Breast epithelium (tissue), 4 donors: Measurements from ENCODE around the gene MYO1F. TPM values are rescaled to one million over a fixed set of nuclear protein-coding genes. Genes with fewer than 3 reads are reported as not detected.

Source experiments
- DNase-seq, 2 donors: peaks; one replicate each; pipeline ENCODE4 v3.0.0-alpha.2; 2019; ENCODE audit warnings: low spot score in 2 of 2
- H3K27ac ChIP-seq, 2 donors: fragments of 200-600 bp; sonication (generic) in 1 of 2; one replicate each; pipeline ENCODE4 v1.5.1; 2016 to 2019; ENCODE audit warnings: mild to moderate bottlenecking in 1 of 2
- H3K27me3 ChIP-seq, 2 donors: fragments of 200-600 bp; sonication (generic) in 1 of 2; one replicate each; pipeline versions ENCODE4 v1.5.1 to v1.6.0; 2017 to 2019; ENCODE audit warnings: control low read depth in 1 of 2, mild to moderate bottlenecking in 1 of 2
- H3K36me3 ChIP-seq: fragments of 200-600 bp; one replicate; pipeline ENCODE4 v1.5.1; 2019
- H3K4me1 ChIP-seq, 2 donors: fragments of 200-600 bp; sonication (generic); one replicate each; pipeline ENCODE4 v1.5.1; 2016 to 2019; ENCODE audit warnings: control low read depth in 1 of 2
- H3K4me3 ChIP-seq, 3 donors: fragments of 200-600 bp; sonication (generic); 1 replicate in 2 of 3; 2 replicates in 1 of 3; pipeline ENCODE4 v1.5.1; 2016 to 2019; ENCODE audit warnings: mild to moderate bottlenecking in 3 of 3, moderate library complexity in 2 of 3
- H3K9me3 ChIP-seq, 2 donors: fragments of 200-600 bp; sonication (generic) in 1 of 2; one replicate each; pipeline ENCODE4 v1.5.1; 2016 to 2019; ENCODE audit warnings: control low read depth in 1 of 2
- CTCF ChIP-seq, 3 donors: fragments of 450-650 bp; IDR thresholded peaks; one replicate each; pipeline ENCODE4 v1.5.1; 2016 to 2017; ENCODE audit warnings: antibody characterized with exemption in 3 of 3, mild to moderate bottlenecking in 3 of 3, moderate library complexity in 3 of 3
- POLR2A ChIP-seq: fragments of 450-650 bp; IDR thresholded peaks from one replicate; pipeline ENCODE4 v1.6.1; 2016; ENCODE audit warnings: antibody characterized with exemption, mild to moderate bottlenecking, moderate library complexity
- POLR2AphosphoS5 ChIP-seq, 3 donors: sonication (generic); formaldehyde crosslinking; IDR thresholded peaks; one replicate each; pipeline ENCODE4 v1.6.1; 2017; ENCODE audit warnings: antibody characterized with exemption in 3 of 3
- intact Hi-C: fragments of 100-400 bp; cut with DNase I; formaldehyde crosslinking; loops from one replicate; pipeline ENCODE4 v1.15.1; 2023; ENCODE audit warnings: low total_unique reads
- total RNA-seq, 3 donors: library from RNA; depleted of rRNA; stranded (reverse); fragments of >200 nt; gene quantifications; one replicate each; pipeline ENCODE4 v1.1.0, GENCODE V29; 2016

MYO1F gene
- total RNA-seq, 3 donors from 2014 or later, result 8.5 to 31.0 (median 11.3) TPM

- Histone ChIP-seq H3K27ac (no peak overlapping the region), H3K36me3 (no peaks in the 10 kb centered on the region), H3K9me3 (no peaks in the 10 kb centered on the region), H3K4me3 (no peak overlapping the region), H3K27me3 (no peaks in the 10 kb centered on the region), H3K4me1 (no peaks in the 10 kb centered on the region)
- TF ChIP-seq CTCF (IDR thresholded peaks at IDR 0.05) (no peak), POLR2AphosphoS5 (IDR thresholded peaks at IDR 0.05) (no peak), POLR2A (no peak)
- DNase-seq, result no peak
- intact Hi-C loops, result no loop called here
Measured at GRCh38 chr19:8498295-8498694, 78.9 kb downstream of the MYO1F start.

GRCh38 chr19:8494158-8494557, 83.1 kb downstream of the MYO1F start:
- no peak overlapping the region for H3K4me3 ChIP-seq
- no peaks in the 10 kb centered on the region for H3K36me3 ChIP-seq
- TF ChIP-seq CTCF (IDR thresholded peaks at IDR 0.05) (no peak), POLR2A (no peak), POLR2AphosphoS5 (IDR thresholded peaks at IDR 0.05) (no peak)
- no peaks in the 10 kb centered on the region for H3K4me1 ChIP-seq
- no peaks in the 10 kb centered on the region for H3K27me3 ChIP-seq
- H3K9me3 ChIP-seq, result no peaks in the 10 kb centered on the region
- no peak for DNase-seq
- no peak overlapping the region for H3K27ac ChIP-seq
- intact Hi-C loops, result no loop called here

- no peak for TF ChIP-seq POLR2A
- TF ChIP-seq CTCF (IDR thresholded peaks at IDR 0.05), result no peak
- TF ChIP-seq POLR2AphosphoS5 (IDR thresholded peaks at IDR 0.05), result no peak
- Histone ChIP-seq H3K36me3 (no peaks in the 10 kb centered on the region), H3K4me1 (no peaks in the 10 kb centered on the region), H3K27me3 (no peaks in the 10 kb centered on the region), H3K9me3 (no peaks in the 10 kb centered on the region), H3K4me3 (no peak overlapping the region), H3K27ac (no peak overlapping the region)
- DNase-seq, result no peak
- intact Hi-C loops, result no loop called here
Measured at GRCh38 chr19:8491574-8491973, 85.7 kb downstream of the MYO1F start.

GRCh38 chr19:8490873-8491272, 86.4 kb downstream of the MYO1F start:
- Histone ChIP-seq H3K27ac (peak overlapping the region; percentile 63 to 71), H3K4me3 (no peak overlapping the region), H3K9me3 (no peaks in the 10 kb centered on the region), H3K27me3 (no peaks in the 10 kb centered on the region), H3K36me3 (no peaks in the 10 kb centered on the region), H3K4me1 (no peaks in the 10 kb centered on the region)
- intact Hi-C loops, result no loop called here
- no peak for TF ChIP-seq POLR2AphosphoS5 (IDR thresholded peaks at IDR 0.05)
- DNase-seq, result no peak

GRCh38 chr19:8490395-8490760, 86.9 kb downstream of the MYO1F start:
- intact Hi-C loops, result no loop called here
- DNase-seq, result no peak
- TF ChIP-seq CTCF (IDR thresholded peaks at IDR 0.05) (no peak), POLR2AphosphoS5 (IDR thresholded peaks at IDR 0.05) (no peak), POLR2A (no peak)
- peak overlapping the region; percentile 63 to 71 for H3K27ac ChIP-seq
- H3K4me3 ChIP-seq, result peak overlapping the region in 2 of 3 donors; percentile 18 to 39
- H3K9me3 ChIP-seq, result no peaks in the 10 kb centered on the region
- H3K27me3 ChIP-seq, result no peaks in the 10 kb centered on the region
- H3K36me3 ChIP-seq, result peaks cover 3% of the 10 kb centered on the region
- H3K4me1 ChIP-seq, result no peaks in the 10 kb centered on the region
